HG03521 (cell line): ENCODE results near the gene MTA3.
"Not testable (repeated sequence)": the region's sequence is repeated elsewhere in the genome, so short reads cannot be mapped to it uniquely, and the experiment has no call there.

Source experiments
- ATAC-seq: cut with Tn5 transposase; IDR thresholded peaks from one replicate; pipeline ENCODE4 v1.9.1; 2021; ENCODE audit warnings: mild to moderate bottlenecking, moderate library complexity; ENCODE audit not compliant: unreplicated experiment

Gene MTA3

DNA sequence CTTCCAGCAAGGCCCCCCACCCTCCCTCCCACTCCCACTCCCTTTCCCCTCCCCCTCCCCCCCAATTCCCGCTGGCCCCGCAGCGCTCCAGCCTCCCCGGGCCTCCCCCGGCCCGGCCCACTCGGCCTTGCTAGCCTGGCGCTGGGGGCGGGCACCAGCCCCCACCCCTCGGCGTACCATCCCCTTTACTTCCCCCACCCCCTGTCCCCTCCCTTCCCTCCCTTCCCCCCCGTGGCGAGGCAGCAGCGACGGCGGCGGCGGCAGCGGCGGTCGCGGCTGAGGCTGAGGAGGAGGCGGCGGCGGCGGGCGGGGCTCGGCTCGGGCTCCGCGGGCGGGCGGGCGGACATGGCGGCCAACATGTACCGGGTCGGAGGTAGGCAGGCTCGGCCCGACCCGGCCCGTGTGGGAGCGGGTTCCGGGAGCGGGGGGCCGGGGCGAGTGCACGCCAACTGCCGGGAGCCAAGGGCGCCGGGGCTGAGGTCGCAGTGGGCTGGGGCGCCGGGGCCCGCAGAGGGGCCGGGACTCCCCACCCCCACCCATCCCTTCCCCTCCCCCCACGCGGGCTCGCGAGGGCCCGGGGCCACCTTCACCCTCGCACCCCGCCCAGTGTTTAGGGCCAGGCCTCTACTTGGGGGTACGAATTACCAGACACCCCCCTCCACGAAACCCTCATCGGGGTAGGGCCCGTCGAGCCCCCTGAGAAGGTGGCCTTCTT, at the start of gene MTA3:
TSS of gene MTA3 (plus strand) at position 232 of the 715 bp plus-strand sequence. CDS start at position 346, 114 bp downstream.
- no peak for ATAC-seq

- ATAC-seq = no peak
Observed at GRCh38 chr2:42519624-42520023, 48.8 kb upstream of the MTA3 start.

DNA sequence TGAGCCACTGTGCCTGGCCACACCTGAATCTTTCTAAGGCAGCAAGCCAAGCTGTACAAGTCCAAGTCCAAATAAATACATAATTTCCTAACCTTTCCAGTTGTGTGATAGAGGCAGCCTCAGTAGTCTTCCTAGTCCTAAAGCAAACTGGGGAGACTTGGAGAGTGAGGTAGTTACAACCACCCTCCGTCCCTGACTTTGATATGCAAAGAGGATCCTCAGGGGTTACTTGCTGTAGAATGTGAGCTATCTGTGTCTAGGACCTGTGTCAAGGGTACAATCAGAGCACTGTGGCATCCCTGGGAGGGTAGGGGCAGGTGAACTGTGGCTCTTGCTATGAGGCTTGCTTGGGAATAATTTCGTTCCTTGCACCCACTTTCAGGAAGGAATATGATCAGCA, 46.4 kb upstream of the MTA3 start:
- ATAC-seq = no peak

DNA sequence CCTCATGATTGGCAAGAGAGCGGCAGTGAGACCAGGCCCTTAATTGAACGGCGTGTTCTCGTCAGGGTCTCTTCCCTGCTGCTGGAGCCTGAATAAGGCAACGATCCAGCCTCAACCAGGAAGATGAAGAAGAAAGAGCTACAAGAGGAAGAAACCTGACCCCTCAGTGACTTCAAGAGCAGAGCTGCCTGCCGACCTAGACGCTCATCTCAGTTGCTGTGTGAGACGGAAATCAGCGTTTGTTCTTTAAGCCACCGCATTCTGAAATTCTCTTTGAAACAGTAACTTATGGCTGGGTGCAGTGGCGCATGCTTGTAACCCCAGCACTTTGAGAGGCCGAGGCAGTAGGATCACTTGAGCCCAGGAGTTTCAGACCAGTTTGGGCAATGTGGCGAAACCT, 45.1 kb upstream of the MTA3 start:
- ATAC-seq = no peak

- no peak for ATAC-seq
Observed at GRCh38 chr2:42532397-42532796, 36.0 kb upstream of the MTA3 start.

- ATAC-seq = no peak
Observed at GRCh38 chr2:42537493-42537892, 30.9 kb upstream of the MTA3 start.

DNA sequence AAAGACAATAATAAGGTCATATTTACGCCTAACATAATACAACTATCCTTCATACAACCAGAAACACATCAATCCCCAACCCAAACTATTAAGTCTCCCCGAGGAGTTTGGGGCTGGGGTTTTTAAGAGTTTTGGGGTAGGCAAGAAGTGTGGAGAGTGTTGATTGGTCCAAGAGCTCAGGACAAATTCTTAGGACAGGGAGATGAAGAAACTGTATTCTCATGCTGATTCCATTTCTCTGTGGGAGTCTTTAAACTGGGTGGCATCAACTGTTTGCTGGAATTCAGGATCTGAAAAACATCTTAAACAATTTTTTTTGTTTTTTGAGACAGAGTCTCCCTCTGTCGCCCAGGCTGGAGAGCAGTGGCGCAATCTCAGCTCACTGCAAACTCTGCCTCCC, 25.6 kb upstream of the MTA3 start:
- no peak for ATAC-seq

DNA sequence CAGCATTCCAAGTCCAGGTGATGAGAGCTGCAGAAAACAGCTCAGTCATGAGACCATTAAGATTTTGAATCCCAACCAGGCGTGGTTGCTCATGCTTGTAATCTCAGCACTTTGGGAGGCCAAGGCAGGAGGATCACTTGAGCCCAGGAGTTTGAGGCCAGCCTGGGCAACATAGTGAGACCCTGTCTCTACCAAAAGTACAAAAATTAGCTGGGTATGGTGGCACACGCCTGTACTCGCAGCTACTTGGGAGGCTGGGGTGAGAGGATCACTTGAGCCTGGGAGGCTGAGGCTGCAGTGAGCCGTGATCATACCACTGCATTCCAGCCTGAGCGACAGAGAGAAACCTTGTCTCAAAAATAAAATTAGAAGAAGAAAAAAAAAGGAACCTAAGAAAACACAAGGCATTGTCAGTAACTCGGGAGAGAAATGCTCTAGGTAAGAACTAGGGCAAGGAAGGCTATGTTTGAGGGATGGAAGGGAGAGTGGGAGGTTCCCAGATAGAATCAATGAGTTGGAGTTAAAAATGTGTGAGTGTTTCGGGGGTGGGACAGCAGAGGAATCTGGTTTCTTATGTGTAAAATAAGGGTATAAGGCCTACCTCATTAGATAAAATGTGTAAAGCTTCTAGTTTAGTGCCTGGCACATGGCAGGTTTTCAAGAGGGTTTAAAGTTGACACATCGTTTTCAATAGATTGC, 23.3 kb upstream of the MTA3 start:
- no peak for ATAC-seq

DNA sequence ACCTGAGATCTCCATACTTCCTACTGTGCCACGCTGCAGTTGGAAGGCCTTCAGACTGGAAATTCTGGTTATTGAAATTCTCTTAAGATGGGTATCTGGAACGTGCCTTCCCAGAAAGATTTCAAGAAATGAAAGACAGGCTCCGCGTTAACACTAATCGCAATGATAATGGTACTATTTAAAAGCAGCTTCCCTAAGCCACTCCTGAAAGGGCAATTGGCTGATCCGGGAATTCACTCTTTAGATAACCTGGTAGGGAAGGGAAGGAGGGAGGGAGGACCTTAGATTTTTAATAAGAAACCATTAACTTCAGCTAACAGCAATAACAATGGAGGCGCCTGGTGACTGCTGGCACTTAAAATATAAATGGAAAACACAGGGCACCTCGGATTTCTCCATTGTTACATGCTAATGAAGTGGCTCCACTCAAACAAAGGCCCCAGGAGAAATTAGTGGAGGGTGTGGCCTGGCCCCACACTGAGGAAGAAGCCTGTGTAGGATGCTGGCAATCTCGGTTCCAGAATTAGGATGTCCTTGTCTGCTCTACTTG, 22.5 kb upstream of the MTA3 start:
- no peak for ATAC-seq

- ATAC-seq = no peak
Observed at GRCh38 chr2:42547014-42547413, 21.4 kb upstream of the MTA3 start.

GRCh38 chr2:42547446-42548295, 20.8 kb upstream of the MTA3 start:
- ATAC-seq = no peak

DNA sequence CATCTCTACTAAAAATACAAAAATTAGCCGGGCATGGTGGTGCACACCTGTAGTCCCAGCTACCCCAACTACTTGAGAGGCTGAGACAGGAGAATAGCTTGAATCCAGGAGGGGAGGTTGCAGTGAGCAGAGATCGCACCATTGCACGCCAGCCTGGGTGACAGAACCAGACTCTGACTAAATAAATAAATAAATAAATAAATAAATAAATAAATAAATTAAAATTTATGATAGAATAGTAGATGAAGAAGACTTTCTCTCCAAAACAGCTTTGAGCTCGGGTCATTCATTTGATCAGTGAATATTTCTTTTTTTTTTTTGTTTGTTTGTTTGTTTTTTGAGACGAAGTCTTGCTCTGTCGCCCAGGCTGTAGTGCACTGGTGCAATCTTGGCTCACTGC, 17.6 kb upstream of the MTA3 start:
- no peak for ATAC-seq

GRCh38 chr2:42554392-42554791, 14.0 kb upstream of the MTA3 start:
- no peak for ATAC-seq

GRCh38 chr2:42556315-42556890, 12.0 kb upstream of the MTA3 start:
- ATAC-seq = no peak

DNA sequence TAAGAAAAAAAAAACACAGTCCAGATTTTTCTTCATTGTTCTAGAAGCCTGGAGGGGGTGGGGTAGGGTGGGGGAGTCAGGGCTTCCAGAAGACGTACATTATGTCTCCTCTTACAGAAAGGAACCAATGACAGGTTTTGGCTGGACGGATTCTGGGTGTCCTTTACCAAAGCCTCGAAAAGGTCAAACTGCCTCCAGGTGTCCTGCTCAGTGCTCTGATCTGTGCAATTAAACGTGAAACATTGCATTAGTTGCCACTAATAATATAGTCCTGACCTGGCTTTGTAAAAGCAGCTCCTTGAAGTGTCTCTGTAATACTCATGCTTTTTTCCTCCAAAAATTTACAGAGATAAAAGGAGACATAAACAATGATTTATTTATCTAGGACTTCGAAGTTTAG, 11.1 kb upstream of the MTA3 start:
- ATAC-seq = no peak

DNA sequence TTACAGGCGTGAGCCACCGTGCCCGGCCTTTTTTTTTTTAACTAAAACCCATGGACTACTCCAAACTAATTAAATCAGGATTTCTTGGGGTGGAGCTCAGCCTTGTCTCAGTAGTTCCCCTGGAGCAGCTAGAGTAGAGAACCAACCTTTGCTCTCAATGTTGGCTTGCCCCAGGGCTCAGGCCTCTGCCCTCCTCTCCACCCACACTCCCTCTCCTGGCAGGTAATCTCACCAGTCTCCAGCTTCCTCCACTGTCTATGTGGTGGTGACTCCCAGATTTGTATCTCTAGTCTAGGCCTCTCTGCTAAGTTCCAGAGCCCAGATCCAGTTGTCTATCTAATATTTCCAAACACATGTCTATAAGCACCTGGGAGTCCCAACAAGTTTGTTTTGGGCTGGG, 9.6 kb upstream of the MTA3 start:
- ATAC-seq = no peak

- ATAC-seq = not testable (repeated sequence)
Observed at GRCh38 chr2:42560133-42560532, 8.3 kb upstream of the MTA3 start.

GRCh38 chr2:42560899-42561298, 7.5 kb upstream of the MTA3 start:
- ATAC-seq = no peak

DNA sequence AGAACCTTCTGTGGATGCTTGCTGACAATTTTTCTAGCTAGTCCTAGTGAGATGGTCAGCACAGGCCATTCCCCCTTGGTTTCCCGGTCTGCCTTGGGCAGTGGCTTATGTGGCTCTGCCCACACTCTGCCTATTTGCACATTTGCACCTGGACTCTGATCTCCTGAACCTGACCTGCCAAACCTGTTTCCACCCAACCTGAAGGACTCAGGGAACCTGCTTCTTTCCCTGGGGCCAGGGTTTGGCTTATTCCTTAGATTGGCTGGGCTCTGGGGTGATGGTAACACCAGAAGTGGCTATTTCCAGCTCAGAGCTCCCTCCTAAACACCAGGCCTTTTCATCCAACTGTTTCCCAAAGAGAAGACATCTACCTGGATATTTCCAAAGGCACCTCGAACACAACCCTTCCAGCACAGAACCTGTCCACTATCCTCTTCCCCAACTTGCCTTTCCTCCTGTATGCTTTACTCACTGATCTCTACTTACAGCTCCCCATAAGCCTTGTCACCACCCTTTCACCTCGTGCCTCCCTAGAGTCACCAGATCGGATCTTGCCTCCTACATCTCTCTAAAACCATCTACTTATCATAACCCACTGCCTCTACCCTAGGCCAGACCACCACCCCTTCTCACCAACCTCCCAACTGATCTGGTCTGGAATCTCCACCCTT, 5.8 kb upstream of the MTA3 start:
- ATAC-seq = no peak

DNA sequence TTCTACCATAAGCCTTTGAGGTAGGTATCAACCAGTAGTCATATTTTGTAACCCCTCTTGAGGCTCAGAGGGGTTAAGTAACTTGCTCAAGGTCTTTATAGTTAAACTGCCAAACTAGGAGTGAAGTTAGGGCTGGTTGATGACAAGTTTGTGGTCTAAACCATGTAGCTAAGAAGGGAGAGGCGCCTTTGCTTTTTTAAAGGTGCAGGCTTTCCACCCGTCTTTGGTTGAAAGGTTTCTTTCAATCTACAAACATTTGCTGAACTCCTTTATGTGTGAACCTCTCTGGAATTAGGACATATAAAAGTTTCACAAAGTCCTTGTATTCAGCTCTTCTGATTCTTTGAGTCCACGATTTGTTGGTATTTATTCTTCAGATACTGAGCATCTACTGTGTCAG, 2.4 kb upstream of the MTA3 start:
- no peak for ATAC-seq
